Common myeloid progenitor, CD34-positive (primary cell): ENCODE results near the gene CAPN2.

Experiments used
- CTCF ChIA-PET: fragments of 350-600 bp; sonication (Branson Sonifier 250); formaldehyde crosslinking; loops from one replicate; lab custom pipeline; 2021; ENCODE audit warnings: antibody characterized with exemption; lab: Charles Lee
- POLR2A ChIA-PET: fragments of 350-600 bp; sonication (Branson Sonifier 250); formaldehyde crosslinking; loops from one replicate; lab custom pipeline; 2021; ENCODE audit warnings: antibody characterized with exemption; lab: Charles Lee
- DNase-seq, 3 donors: peaks; one replicate each; pipeline versions ENCODE4 v3.0.0 to v3.0.0-alpha.2; 2013
- H3K27ac ChIP-seq, 2 experiments: 1 replicate in 1 of 2; 2 replicates in 1 of 2; pipeline ENCODE4 v1.7.0; 2013; ENCODE audit warnings: inconsistent platforms in 2 of 2, low read length in 2 of 2, mild to moderate bottlenecking in 2 of 2, low read depth in 1 of 2, moderate library complexity in 1 of 2; ENCODE audit not compliant: severe bottlenecking in 2 of 2, insufficient read depth in 1 of 2, poor library complexity in 1 of 2
- H3K27me3 ChIP-seq, 5 experiments: replicated peaks in 2 of 5; 1 replicate in 3 of 5; 2 replicates in 2 of 5; pipeline versions ENCODE4 v1.6.1 to v1.7.0; 2013; ENCODE audit warnings: low read length in 4 of 5, mild to moderate bottlenecking in 2 of 5, moderate library complexity in 2 of 5, inconsistent platforms in 1 of 5; ENCODE audit not compliant: insufficient read depth in 5 of 5, control insufficient read depth in 4 of 5
- H3K36me3 ChIP-seq, 4 experiments: 1 replicate in 2 of 4; 2 replicates in 2 of 4; pipeline versions ENCODE4 v1.6.1 to v1.7.0; 2013; ENCODE audit warnings: low read length in 3 of 4, control low read depth in 1 of 4, mild to moderate bottlenecking in 1 of 4; ENCODE audit not compliant: control insufficient read depth in 4 of 4, insufficient read depth in 4 of 4
- H3K4me1 ChIP-seq, 4 experiments: 1 replicate in 3 of 4; 2 replicates in 1 of 4; pipeline versions ENCODE4 v1.6.1 to v1.7.1; 2013; ENCODE audit warnings: low read length in 3 of 4, mild to moderate bottlenecking in 3 of 4, control low read depth in 1 of 4, inconsistent platforms in 1 of 4, moderate library complexity in 1 of 4; ENCODE audit not compliant: control insufficient read depth in 4 of 4, insufficient read depth in 4 of 4; ENCODE audit errors: control extremely low read depth in 1 of 4
- H3K4me3 ChIP-seq, 7 experiments: 1 replicate in 4 of 7; 2 replicates in 3 of 7; pipeline versions ENCODE4 v1.5.1 to v1.7.0; 2013; ENCODE audit warnings: mild to moderate bottlenecking in 7 of 7, low read length in 6 of 7, moderate library complexity in 6 of 7, inconsistent platforms in 2 of 7, low read depth in 2 of 7, control low read depth in 1 of 7; ENCODE audit not compliant: insufficient read depth in 4 of 7, control insufficient read depth in 1 of 7; ENCODE audit errors: extremely low read depth in 1 of 7
- H3K9me3 ChIP-seq, 5 experiments: 1 replicate in 4 of 5; 2 replicates in 1 of 5; pipeline versions ENCODE4 v1.6.1 to v1.7.1; 2013; ENCODE audit warnings: low read length in 4 of 5, mild to moderate bottlenecking in 2 of 5, inconsistent platforms in 1 of 5, low read depth in 1 of 5, moderate library complexity in 1 of 5; ENCODE audit not compliant: control insufficient read depth in 4 of 5, insufficient read depth in 2 of 5; ENCODE audit errors: control extremely low read depth in 1 of 5
- WGBS: methylation state at CpG from one replicate; pipeline ENCODE4 v1.1.5; 2013; ENCODE audit not compliant: insufficient coverage; 5-methylcytosine and 5-hydroxymethylcytosine counted together

CAPN2 gene

DNA sequence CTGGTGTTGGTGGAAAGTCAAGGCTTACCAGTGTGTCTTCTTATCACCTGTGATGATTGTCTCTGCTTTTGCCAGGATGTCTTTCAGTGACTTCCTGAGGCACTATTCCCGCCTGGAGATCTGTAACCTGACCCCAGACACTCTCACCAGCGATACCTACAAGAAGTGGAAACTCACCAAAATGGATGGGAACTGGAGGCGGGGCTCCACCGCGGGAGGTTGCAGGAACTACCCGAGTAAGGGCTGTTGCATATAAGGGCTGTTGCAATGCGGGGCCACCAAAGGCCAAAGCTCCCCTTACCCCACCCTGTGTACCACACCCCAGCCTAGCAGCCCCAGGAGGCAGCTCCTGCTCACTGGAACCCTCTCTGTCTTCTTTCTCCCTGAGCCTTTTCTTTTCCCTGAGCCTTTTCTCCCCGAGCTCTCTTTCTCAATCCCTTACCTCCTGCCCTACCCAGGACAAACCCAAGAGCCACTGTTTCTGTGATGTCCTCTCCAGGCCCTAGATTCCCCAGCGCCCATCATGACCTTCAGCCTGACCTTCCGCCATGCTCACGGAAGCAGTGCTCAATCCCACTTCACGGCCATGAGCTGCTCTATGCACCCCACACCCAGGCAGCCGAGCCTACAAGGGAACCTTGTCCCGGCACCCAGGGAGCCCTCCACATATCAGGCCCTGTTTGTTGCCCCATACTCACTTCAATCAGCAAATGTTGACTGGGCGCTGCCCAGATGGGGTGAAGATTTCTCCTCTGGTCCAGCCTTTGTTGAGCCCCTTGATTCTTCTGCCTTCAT is 40.6 kb downstream of the CAPN2 start:
- H3K27me3 ChIP-seq = peaks cover 0 to 2% (median 0%) of the 10 kb centered on the region in 5 experiments
- ChIA-PET CTCF (interaction anchor here (0.7 to 10.4 kb wide), 9 partner anchors 8 to 56 kb away, joined by 3 to 98 read pairs (median 4); no protein-coding TSS in a partner anchor), POLR2A (no interaction called here)
- peaks cover 0 to 55% (median 19%) of the 10 kb centered on the region in 4 experiments for H3K36me3 ChIP-seq
- H3K4me1 ChIP-seq = peaks cover 0 to 8% (median 6%) of the 10 kb centered on the region in 4 experiments
- no peaks in the 10 kb centered on the region for H3K9me3 ChIP-seq
- no peak for DNase-seq
- WGBS = 93% methylated on average over 13 of the region's 15 CpGs
- no peak overlapping the region for H3K4me3 ChIP-seq
- no peak overlapping the region for H3K27ac ChIP-seq

DNA sequence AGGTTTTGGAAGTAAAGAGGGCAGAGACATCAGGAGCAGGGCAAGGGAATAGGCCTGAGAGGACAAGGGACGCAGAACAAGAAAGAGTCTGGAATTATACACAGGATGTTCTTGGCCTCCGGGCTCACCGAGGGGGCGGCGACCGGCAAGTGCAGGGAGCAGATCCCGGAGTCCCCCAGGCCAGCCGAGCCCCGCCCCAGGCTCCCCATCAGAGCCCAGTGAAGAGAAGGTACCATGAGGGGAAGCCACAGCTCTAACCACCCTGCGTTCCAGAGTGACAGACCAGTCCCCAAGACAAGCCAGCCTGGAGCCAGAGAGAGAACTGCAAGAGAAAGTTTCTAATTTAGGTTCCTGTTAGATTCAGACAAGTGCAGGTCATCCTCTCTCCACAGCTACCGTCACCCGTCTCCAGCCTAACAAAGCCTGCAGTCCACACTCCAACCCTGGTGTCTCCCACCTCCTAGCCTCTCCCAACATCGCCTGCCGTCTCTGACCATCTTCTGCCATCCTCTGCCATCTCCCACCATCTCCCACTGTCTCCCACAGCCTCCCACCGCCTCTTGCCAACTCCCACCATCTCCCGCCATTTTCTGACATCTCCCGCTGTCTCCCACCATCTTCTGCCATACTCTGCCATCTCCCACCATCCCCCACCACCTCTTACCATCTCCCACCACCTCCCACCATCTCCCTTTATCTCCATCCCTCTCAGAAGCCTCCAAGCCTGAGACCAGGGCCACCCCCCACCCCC is 42.5 kb downstream of the CAPN2 start:
- CTCF ChIA-PET = interaction anchor here (0.8 kb wide), 1 partner anchor 56 kb away, joined by 3 read pairs; no protein-coding TSS in a partner anchor
- no peak for DNase-seq
- Histone ChIP-seq H3K27me3 (no peaks in the 10 kb centered on the region), H3K36me3 (peaks cover 0 to 60% (median 22%) of the 10 kb centered on the region in 4 experiments), H3K4me3 (no peak overlapping the region), H3K27ac (no peak overlapping the region), H3K9me3 (no peaks in the 10 kb centered on the region), H3K4me1 (no peaks in the 10 kb centered on the region)
- WGBS = 98% methylated on average over 17 of the region's 17 CpGs
- POLR2A ChIA-PET = no interaction called here

DNA sequence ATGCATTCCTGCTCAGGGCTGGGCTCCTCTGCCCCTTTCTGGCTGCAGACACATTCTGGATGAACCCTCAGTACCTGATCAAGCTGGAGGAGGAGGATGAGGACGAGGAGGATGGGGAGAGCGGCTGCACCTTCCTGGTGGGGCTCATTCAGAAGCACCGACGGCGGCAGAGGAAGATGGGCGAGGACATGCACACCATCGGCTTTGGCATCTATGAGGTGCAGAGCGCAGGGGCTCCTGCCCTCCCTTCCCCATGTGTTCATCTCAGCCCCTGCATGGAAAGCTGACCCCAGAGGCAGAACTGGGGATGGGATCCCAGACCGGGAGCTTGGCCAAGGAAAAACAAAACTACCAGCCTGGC is 43.1 kb downstream of the CAPN2 start:
- Histone ChIP-seq H3K9me3 (no peaks in the 10 kb centered on the region), H3K4me1 (no peaks in the 10 kb centered on the region), H3K36me3 (peaks cover 0 to 63% (median 23%) of the 10 kb centered on the region in 4 experiments), H3K4me3 (no peak overlapping the region), H3K27ac (no peak overlapping the region), H3K27me3 (no peaks in the 10 kb centered on the region)
- ChIA-PET POLR2A (no interaction called here), CTCF (interaction anchor here (1.2 kb wide), 1 partner anchor 15 kb away, joined by 3 read pairs; no protein-coding TSS in a partner anchor)
- WGBS = 98% methylated on average over 8 of the region's 9 CpGs
- no peak for DNase-seq

DNA sequence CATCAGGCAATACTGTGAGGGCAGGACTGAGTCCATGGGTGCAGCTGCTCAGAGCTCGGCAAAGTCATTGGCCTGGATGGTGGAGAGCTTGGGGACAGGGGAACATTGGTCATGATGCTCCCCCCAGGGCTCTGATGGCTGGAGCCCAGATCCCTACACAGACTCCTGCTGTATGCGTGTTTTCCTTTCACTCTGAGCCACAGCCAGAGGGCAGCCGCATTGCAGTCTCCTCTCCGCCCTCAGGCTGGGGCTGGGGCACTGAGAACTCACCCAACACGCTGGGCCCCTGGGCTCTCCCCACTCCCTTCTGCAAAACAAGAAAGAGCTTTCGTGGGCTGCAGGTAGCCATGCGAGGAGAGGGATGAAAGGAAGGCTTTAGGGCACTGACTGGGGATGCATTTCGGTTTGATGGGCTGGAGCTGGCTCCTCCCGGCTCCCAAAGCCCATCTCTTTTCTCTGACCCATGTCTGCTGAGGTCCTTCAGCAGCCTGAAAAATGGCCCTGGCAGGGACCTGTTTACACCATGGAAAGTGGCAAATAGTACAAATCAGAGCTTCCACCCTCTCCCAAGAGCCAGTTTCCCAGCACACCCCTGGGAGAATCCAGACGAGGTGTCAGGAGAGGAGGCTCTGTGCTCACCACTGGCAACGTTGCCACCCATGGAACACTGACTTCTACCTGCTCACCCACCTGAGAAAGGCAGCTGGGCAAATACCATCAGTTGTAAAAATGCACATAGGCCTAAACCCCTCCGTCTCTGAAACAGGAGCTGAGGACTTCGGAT is 43.8 kb downstream of the CAPN2 start:
- peaks cover 0 to 57% (median 22%) of the 10 kb centered on the region in 4 experiments for H3K36me3 ChIP-seq

DNA sequence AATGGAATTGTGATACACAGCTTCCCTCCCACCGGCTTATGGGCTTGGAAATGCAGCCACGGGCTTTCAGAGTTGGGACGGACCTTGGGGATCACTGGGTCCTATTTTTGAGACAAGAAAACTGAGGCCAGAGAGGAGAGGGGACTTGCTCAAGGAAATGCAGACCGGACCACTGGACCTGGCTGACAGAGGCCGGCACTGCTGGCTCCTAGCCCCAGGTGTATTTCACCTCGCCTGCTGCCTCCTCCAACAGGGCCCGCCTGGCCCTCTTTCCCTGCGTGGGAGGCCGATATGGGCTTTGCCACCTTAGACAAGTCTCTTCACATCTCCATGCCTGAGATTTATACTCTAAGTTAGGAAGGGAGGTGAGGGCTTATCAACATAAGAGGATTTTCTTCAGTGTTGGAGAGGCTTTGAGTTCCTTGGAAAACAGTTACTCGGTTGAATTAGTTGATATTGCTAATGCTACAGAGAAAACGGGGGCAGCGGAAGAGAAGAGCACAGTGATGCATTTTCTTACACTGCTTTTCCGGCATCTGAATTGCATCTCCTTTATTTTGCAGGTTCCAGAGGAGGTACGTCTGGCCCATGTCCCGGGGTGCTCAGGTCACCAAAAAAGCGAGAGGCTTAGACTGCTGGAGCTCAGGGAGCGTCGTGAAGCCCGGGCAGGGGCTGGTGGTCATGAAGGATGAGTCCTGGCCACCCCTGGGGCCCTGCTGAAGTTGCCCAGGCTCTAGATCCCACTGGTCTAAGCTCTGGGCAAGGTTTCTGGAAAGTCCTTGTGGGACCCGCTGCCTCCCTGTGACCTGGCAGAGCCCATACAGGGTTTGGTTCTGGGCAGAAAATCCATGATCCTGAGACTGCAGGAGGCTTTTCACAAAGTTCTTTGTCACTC is 44.7 kb downstream of the CAPN2 start:
- 98% methylated on average over 19 of the region's 20 CpGs for WGBS
- Histone ChIP-seq H3K27ac (no peak overlapping the region), H3K9me3 (no peaks in the 10 kb centered on the region), H3K36me3 (peaks cover 0 to 56% (median 23%) of the 10 kb centered on the region in 4 experiments), H3K27me3 (no peaks in the 10 kb centered on the region), H3K4me1 (no peaks in the 10 kb centered on the region), H3K4me3 (no peak overlapping the region)
- ChIA-PET POLR2A (no interaction called here), CTCF (interaction anchor here (0.9 to 1.3 kb wide), 3 partner anchors 16 to 61 kb away, joined by 3 to 4 read pairs (median 3); no protein-coding TSS in a partner anchor)
- no peak for DNase-seq

More for the DNA sequence above, 43.8 kb downstream of the CAPN2 start:
- ChIA-PET POLR2A (no interaction called here), CTCF (interaction anchor here (0.9 to 1.3 kb wide), 4 partner anchors 15 to 60 kb away, joined by 3 to 4 read pairs (median 3); no protein-coding TSS in a partner anchor)
- H3K27ac ChIP-seq = no peak overlapping the region
- H3K27me3 ChIP-seq = no peaks in the 10 kb centered on the region
- H3K4me1 ChIP-seq = no peaks in the 10 kb centered on the region
- DNase-seq = no peak
- H3K9me3 ChIP-seq = no peaks in the 10 kb centered on the region
- H3K4me3 ChIP-seq = no peak overlapping the region
- 96% methylated on average over 11 of the region's 13 CpGs for WGBS

DNA sequence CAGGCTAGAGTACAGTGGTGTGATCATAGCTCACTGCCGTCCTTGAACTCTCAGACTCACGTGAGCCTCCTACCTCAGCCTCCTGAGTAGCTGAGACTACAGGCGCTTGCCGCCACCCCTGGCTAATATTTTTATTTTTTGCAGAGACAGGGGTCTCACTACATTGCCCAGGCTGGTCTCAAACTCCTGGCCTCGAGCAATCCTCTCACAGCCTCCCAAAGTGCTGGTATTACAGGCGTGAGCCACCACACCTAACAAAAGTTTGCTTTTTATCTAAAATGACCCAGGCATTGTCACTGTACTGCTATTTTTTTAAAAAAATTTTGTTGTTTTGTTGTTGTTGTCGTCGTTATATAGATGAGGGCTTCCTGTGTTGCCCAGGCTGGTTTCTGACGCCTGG is 46.4 kb downstream of the CAPN2 start:
- Histone ChIP-seq H3K4me3 (no peak overlapping the region), H3K4me1 (no peaks in the 10 kb centered on the region), H3K9me3 (no peaks in the 10 kb centered on the region), H3K36me3 (peaks cover 0 to 49% (median 16%) of the 10 kb centered on the region in 4 experiments), H3K27ac (no peak overlapping the region), H3K27me3 (no peaks in the 10 kb centered on the region)
- CTCF ChIA-PET = interaction anchor here (3.4 kb wide), 1 partner anchor 9 kb away, joined by 15 read pairs; no protein-coding TSS in a partner anchor
- POLR2A ChIA-PET = no interaction called here
- DNase-seq = no peak
- WGBS = 97% methylated on average over 5 of the region's 9 CpGs
